GM04503 (cell line): ENCODE results near the gene NEUROD4.
"Not testable (repeated sequence)": the region's sequence is repeated elsewhere in the genome, so short reads cannot be mapped to it uniquely, and the experiment has no call there.

Experiments
- DNase-seq: peaks from one replicate; pipeline ENCODE4 v3.0.0-alpha.2; 2012; ENCODE audit warnings: low read depth

The NEUROD4 gene

GRCh38 chr12:55019784-55020183, at the start of gene NEUROD4:
NEUROD4 (plus strand) TSS chr12:55019974; CDS start chr12:55026440, 6,466 bp downstream.
- peak; percentile 8 for DNase-seq

- DNase-seq = no peak
Measured at GRCh38 chr12:54970741-54971140, 49.0 kb upstream of the NEUROD4 start.

- no peak for DNase-seq
Measured at GRCh38 chr12:54973556-54973955, 46.2 kb upstream of the NEUROD4 start.

GRCh38 chr12:54974279-54974678, 45.5 kb upstream of the NEUROD4 start:
- no peak for DNase-seq

GRCh38 chr12:54975272-54975671, 44.5 kb upstream of the NEUROD4 start:
- DNase-seq = no peak

- DNase-seq = no peak
Measured at GRCh38 chr12:54975875-54976274, 43.9 kb upstream of the NEUROD4 start.

- DNase-seq = peak; percentile 63
Measured at GRCh38 chr12:54977155-54977554, 42.6 kb upstream of the NEUROD4 start.

GRCh38 chr12:54977857-54978256, 41.9 kb upstream of the NEUROD4 start:
- no peak for DNase-seq

GRCh38 chr12:54980341-54980740, 39.4 kb upstream of the NEUROD4 start:
- no peak for DNase-seq

GRCh38 chr12:54981796-54982195, 38.0 kb upstream of the NEUROD4 start:
- DNase-seq = no peak

GRCh38 chr12:54983536-54984101, 36.2 kb upstream of the NEUROD4 start:
- DNase-seq = no peak

GRCh38 chr12:54984658-54985376, 35.0 kb upstream of the NEUROD4 start, which contains the start of gene TESPA1:
TESPA1 (minus strand) TSS chr12:54984762; CDS start chr12:54974562, 10,200 bp downstream.
- no peak for DNase-seq

GRCh38 chr12:54986773-54987172, 33.0 kb upstream of the NEUROD4 start:
- DNase-seq = not testable (repeated sequence)

- DNase-seq = no peak
Measured at GRCh38 chr12:54987611-54988231, 32.1 kb upstream of the NEUROD4 start.

GRCh38 chr12:54988402-54989054, 31.2 kb upstream of the NEUROD4 start:
- DNase-seq = no peak

- DNase-seq = no peak
Measured at GRCh38 chr12:54989829-54990228, 29.9 kb upstream of the NEUROD4 start.

- no peak for DNase-seq
Measured at GRCh38 chr12:54991161-54991990, 28.4 kb upstream of the NEUROD4 start.

- no peak for DNase-seq
Measured at GRCh38 chr12:54991991-54992375, 27.8 kb upstream of the NEUROD4 start.

GRCh38 chr12:54993181-54993835, 26.5 kb upstream of the NEUROD4 start:
- DNase-seq = peak; percentile 2

GRCh38 chr12:54996205-54996604, 23.6 kb upstream of the NEUROD4 start:
- DNase-seq = no peak

GRCh38 chr12:54997929-54998522, 21.7 kb upstream of the NEUROD4 start:
- DNase-seq = no peak
